Omental fat pad (tissue), 4 donors: ENCODE data around the gene FRMPD1. TPM values are rescaled to one million over a fixed set of nuclear protein-coding genes. Genes with fewer than 3 reads are reported as not detected.

Experiments
- ATAC-seq: fragments of 150-250 bp; one replicate; pipeline ENCODE4 v1.9.1; 2016; ENCODE audit warnings: mild to moderate bottlenecking, moderate library complexity; ENCODE audit not compliant: low FRiP score
- DNase-seq: peaks from one replicate; pipeline ENCODE4 v3.0.0-alpha.2; 2019; ENCODE audit warnings: low spot score
- CTCF ChIP-seq, 3 donors: fragments of 450-650 bp; IDR thresholded peaks; one replicate each; pipeline ENCODE4 v1.5.1; 2016 to 2017; ENCODE audit warnings: antibody characterized with exemption in 3 of 3, mild to moderate bottlenecking in 3 of 3, moderate library complexity in 2 of 3
- total RNA-seq, 4 donors: library from RNA; depleted of rRNA; stranded (reverse); fragments of >200 nt; gene quantifications; one replicate each; pipeline ENCODE4 v1.1.0, GENCODE V29; 2016

FRMPD1 gene
- total RNA-seq, 4 donors from 2014 or later = 0.44 to 0.95 (median 0.74) TPM; not detected in 1

DNA sequence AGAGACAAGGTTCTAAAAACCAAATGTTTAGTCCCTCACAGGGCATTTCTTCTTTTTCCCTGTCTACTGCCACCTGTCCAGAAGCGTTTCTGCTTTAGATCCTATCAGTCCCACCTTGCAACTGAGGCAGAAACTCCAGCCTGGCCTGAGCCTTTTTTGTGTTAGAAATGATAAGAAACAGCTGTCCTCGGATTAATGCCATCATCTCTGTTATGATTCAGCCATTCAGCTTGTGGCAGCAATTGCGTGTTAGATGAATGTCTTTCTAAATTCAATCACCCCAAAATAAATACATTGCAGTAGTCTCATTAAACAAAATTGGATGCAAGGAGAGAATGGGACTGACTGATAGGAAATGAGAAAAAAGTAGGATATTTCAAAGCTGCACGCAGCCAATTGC is 28.3 kb upstream of the FRMPD1 start:
- ATAC-seq = no peak
- no peak for TF ChIP-seq CTCF (IDR thresholded peaks at IDR 0.05)
- DNase-seq = no peak

DNA sequence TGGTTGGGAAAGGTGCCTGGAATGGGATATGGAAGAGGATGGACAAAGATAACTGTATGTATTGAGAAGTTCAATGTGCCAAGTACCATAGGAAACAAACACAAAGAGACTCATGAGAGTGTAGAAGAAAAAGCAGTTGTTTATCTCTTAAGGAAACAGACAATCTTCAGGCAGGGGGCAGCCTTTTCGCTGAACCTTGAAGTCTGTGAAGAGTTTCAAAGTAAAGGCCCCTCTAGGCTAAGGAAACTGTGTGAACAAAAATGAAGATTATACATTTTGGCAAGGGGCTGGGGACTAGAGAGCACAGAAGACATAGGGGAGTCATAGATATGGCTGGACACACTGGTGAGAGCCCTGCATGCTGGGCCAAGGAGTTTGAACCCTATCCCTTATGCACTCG is 27.5 kb upstream of the FRMPD1 start:
- ATAC-seq = no peak
- TF ChIP-seq CTCF (IDR thresholded peaks at IDR 0.05) = no peak
- DNase-seq = no peak

GRCh38 chr9:37624073-37624472 is 26.7 kb upstream of the FRMPD1 start:
- ATAC-seq = no peak
- no peak for DNase-seq
- no peak for TF ChIP-seq CTCF (IDR thresholded peaks at IDR 0.05)

DNA sequence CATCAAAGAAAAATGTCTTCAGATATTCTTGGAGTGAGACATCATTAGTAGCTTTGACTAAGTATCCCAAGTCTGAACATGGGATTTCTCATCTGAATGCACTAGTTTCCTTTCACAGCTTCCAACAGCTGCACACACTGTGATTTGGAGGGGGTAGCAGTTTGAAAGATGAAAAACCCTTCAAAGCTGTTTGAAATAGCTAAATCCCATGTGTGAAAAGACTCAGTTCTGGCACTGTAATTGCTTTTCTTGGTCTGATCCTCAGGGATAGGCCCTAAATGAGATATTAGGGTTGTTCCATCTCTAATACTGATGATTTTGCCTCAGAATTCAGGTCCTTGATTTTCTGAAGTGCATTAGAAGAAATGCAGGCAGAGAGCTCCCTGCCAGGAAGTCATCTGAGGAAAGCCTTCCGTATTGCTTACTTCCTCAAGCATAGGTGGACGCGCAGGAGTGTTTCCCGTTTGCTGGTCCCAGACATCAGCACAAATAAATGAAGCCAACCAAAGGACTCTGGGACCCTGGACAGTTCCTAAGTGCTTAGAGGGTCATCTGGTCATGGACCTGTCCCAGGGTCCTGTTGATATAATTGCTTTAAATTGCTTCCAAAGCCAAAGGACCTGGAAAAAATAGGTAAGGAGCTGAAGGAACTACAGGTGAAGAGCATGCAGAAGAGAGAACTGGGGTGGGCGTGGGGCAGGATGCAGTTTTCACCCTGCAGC is 25.6 kb upstream of the FRMPD1 start:
- no peak for ATAC-seq
- no peak for TF ChIP-seq CTCF (IDR thresholded peaks at IDR 0.05)
- DNase-seq = no peak

GRCh38 chr9:37625758-37626147 is 25.0 kb upstream of the FRMPD1 start:
- ATAC-seq = no peak
- no peak for DNase-seq

GRCh38 chr9:37626708-37627292 is 24.0 kb upstream of the FRMPD1 start:
- no peak for DNase-seq
- TF ChIP-seq CTCF (IDR thresholded peaks at IDR 0.05) = no peak
- no peak for ATAC-seq

More at GRCh38 chr9:37625758-37626147, 25.0 kb upstream of the FRMPD1 start:
- TF ChIP-seq CTCF (IDR thresholded peaks at IDR 0.05) = no peak

DNA sequence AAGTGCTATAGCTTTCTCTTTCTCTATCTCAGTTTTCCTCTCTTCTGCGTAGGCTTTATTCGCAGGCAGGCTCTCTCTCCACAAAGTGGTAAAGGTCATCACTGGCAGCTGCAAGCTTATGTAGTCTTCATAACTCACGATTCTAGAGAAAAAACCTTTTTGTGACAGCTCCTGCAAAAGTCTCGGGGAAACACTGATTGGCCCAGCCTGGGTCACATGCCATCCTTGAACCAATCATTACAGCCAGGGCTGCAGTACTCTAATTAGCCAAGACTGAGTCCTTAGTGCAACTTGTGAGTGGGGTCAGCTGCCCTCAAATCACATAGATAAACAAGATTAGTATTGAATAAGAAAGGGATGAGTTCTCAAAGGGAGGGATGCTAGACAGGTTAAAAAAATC is 18.3 kb upstream of the FRMPD1 start:
- TF ChIP-seq CTCF (IDR thresholded peaks at IDR 0.05) = no peak
- ATAC-seq = no peak
- DNase-seq = no peak
